ENCODE data around the gene ZNF487.

Gene ZNF487

DNA sequence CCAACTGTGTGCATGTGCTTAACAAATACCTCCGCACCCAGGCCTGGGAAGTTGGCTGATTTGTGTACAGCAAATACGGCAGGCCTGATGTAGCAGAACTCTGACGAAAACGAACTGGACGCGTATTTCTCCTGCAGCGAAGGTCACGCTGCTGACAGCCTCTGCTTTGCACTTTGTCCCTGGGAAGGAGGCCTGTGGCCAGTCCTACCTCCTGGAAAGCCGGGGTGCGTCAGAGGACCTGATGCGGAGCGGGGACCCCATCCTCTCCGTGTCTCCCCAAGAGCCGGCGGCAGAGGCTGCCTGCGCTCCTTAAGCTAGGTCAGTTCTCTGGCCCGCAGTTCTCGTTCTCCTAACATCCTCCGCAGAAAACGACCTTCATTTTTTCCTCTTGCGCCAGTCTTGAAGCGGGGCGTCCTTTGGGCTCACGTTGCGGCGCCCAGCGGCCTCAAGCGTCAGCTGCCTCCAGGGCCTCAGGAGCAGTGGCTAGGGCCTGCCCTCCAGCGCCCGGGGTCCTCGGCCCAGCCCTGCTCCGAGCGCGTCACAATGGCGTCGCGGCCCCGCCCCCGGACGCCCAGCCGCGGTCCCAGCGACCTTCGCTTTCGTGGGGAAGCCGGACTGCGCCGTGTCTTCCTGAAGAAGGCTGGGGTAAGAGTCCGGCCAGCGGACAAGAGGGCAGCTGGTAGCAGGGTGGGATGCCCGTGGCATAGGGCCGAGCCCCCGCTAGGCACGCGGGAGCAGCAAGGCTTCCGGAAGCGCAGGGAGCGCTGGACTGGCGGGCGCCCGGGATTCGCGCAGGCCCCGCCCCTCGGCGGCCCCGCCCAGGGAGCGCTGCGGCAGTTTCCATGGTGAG, at the start of gene ZNF487:
TSS of gene ZNF487 (plus strand) at position 821 of the 850 bp plus-strand sequence. CDS start 38,703 bp downstream, outside the sequence.
- TF ChIP-seq EP300 (IDR thresholded peaks at IDR 0.05; ENCODE audit: borderline replicate concordance) (no peak), EGR1 (IDR thresholded peaks at IDR 0.05) (peak; percentile 46; the same call in 1 of the 2 replicates), TAF1 (IDR thresholded peaks at IDR 0.05; ENCODE audit: low read depth) (peak; percentile 69), REST (IDR thresholded peaks at IDR 0.05; ENCODE audit: low read depth) (no peak), TEAD4 (IDR thresholded peaks at IDR 0.05) (no peak), MAX (IDR thresholded peaks at IDR 0.05) (peak; percentile 81), RAD21 (IDR thresholded peaks at IDR 0.05; ENCODE audit: low read depth) (no peak; the same call in 1 of the 2 replicates), FOXM1 (IDR thresholded peaks at IDR 0.05; ENCODE audit: borderline replicate concordance, low read depth) (no peak), CREB1 (IDR thresholded peaks at IDR 0.05; ENCODE audit: low read depth) (peak; percentile 84), CEBPB (IDR thresholded peaks at IDR 0.05) (no peak), ZBTB7A (IDR thresholded peaks at IDR 0.05; ENCODE audit: low read depth) (0 out of 2 replicates have a peak, but pooled peaks have one; percentile 29), TCF12 (IDR thresholded peaks at IDR 0.05; ENCODE audit: low read depth) (no peak; the same call in 1 of the 2 replicates), YY1 (IDR thresholded peaks at IDR 0.05; ENCODE audit: low read depth) (peak; percentile 84), NFIC (IDR thresholded peaks at IDR 0.05) (no peak)
- TF ChIP-seq, protein P1, sequence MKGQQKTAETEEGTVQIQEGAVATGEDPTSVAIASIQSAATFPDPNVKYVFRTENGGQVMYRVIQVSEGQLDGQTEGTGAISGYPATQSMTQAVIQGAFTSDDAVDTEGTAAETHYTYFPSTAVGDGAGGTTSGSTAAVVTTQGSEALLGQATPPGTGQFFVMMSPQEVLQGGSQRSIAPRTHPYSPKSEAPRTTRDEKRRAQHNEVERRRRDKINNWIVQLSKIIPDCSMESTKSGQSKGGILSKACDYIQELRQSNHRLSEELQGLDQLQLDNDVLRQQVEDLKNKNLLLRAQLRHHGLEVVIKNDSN (IDR thresholded peaks at IDR 0.05), result 0 out of 2 replicates have a peak, but pooled peaks have one; percentile 3

DNA sequence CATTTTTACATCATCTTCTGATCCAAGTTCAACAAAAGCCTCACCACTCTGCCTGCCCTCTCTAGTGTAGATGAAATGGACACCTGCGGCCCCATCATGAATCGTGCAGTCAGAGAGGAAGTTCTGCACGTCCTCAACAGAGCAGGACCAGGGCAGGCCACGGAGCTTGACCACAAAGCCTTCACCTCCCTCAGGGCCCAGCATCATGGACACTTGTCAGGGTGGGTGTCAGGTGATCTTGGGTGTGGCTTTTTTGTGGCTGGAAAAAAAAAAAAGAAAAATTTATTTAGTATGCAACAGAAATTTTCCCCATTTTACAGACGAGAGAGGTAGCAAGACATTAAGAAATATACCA, 49.3 kb upstream of the ZNF487 start:
- TF ChIP-seq EP300 (IDR thresholded peaks at IDR 0.05; ENCODE audit: borderline replicate concordance), result no peak
- TF ChIP-seq, protein P1 (IDR thresholded peaks at IDR 0.05), result no peak
- TF ChIP-seq MAX (IDR thresholded peaks at IDR 0.05), result no peak
- no peak for TF ChIP-seq RAD21 (IDR thresholded peaks at IDR 0.05; ENCODE audit: low read depth)
- TF ChIP-seq NFIC (IDR thresholded peaks at IDR 0.05), result no peak
- no peak for TF ChIP-seq TCF12 (IDR thresholded peaks at IDR 0.05; ENCODE audit: low read depth)
- no peak for TF ChIP-seq FOXM1 (IDR thresholded peaks at IDR 0.05; ENCODE audit: borderline replicate concordance, low read depth)
- TF ChIP-seq CREB1 (IDR thresholded peaks at IDR 0.05; ENCODE audit: low read depth), result no peak
- no peak for TF ChIP-seq EGR1 (IDR thresholded peaks at IDR 0.05)
- no peak for TF ChIP-seq YY1 (IDR thresholded peaks at IDR 0.05; ENCODE audit: low read depth)

DNA sequence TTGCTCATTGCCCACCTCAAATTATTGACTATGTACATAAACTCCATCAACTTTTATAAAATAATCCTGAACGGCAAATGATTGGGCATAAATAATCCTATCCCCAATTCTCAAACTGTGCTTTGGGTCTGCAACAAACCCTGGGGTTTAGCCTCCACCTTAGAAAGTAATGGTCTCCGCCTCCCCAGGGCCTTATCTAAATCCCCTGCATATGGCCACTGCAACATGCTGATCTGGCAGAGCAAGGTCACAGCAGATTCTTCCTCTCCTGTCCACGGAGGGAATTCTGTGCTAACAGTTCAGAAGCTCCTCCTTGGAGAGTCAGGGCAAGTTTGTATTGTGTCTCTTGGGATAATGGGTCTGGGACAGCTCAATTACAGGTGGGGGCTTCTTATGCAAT, 47.0 kb upstream of the ZNF487 start:
- TF ChIP-seq TCF12 (IDR thresholded peaks at IDR 0.05; ENCODE audit: low read depth), result no peak
- no peak for TF ChIP-seq YY1 (IDR thresholded peaks at IDR 0.05; ENCODE audit: low read depth)
- no peak for TF ChIP-seq CEBPB (IDR thresholded peaks at IDR 0.05)
- TF ChIP-seq, protein P1 (IDR thresholded peaks at IDR 0.05), result no peak
- no peak for TF ChIP-seq FOXM1 (IDR thresholded peaks at IDR 0.05; ENCODE audit: borderline replicate concordance, low read depth)
- no peak for TF ChIP-seq EGR1 (IDR thresholded peaks at IDR 0.05)
- TF ChIP-seq TEAD4 (IDR thresholded peaks at IDR 0.05), result no peak
- TF ChIP-seq ZBTB7A (IDR thresholded peaks at IDR 0.05; ENCODE audit: low read depth), result no peak
- no peak for TF ChIP-seq NFIC (IDR thresholded peaks at IDR 0.05)

GRCh38 chr10:43390333-43390732, 46.6 kb upstream of the ZNF487 start:
- TF ChIP-seq RAD21 (IDR thresholded peaks at IDR 0.05; ENCODE audit: low read depth) (no peak), REST (IDR thresholded peaks at IDR 0.05; ENCODE audit: low read depth) (no peak), TCF12 (IDR thresholded peaks at IDR 0.05; ENCODE audit: low read depth) (no peak), ZBTB7A (IDR thresholded peaks at IDR 0.05; ENCODE audit: low read depth) (no peak), EGR1 (IDR thresholded peaks at IDR 0.05) (no peak), TEAD4 (IDR thresholded peaks at IDR 0.05) (no peak), FOXM1 (IDR thresholded peaks at IDR 0.05; ENCODE audit: borderline replicate concordance, low read depth) (no peak), TAF1 (IDR thresholded peaks at IDR 0.05; ENCODE audit: low read depth) (no peak)
- TF ChIP-seq, protein P1 (IDR thresholded peaks at IDR 0.05), result no peak
